OCI-LY3 (cell line): ENCODE results near the gene CADPS.

ENCODE experiments used
- H2AFZ ChIP-seq: fragments of 200-600, 300-600 bp; shearing (Covaris generic); 2 replicates; pipeline ENCODE4 v1.6.0; 2014; ENCODE audit warnings: antibody characterized with exemption, low read depth, low read length
- H3K27ac ChIP-seq: fragments of 200-600, 300-600 bp; sonication (generic); 2 replicates; pipeline ENCODE4 v1.5.1; 2014; ENCODE audit warnings: mild to moderate bottlenecking, low read length, moderate library complexity, mixed read lengths
- H3K27me3 ChIP-seq: fragments of 200-600, 300-600 bp; sonication (generic); 2 replicates; pipeline ENCODE4 v1.6.1; 2014; ENCODE audit warnings: low read depth, low read length, mixed read lengths
- H3K36me3 ChIP-seq: fragments of 200-600, 300-600 bp; sonication (generic); replicated peaks from 2 replicates; pipeline ENCODE3; 2014; ENCODE audit warnings: low read depth, low read length, mixed read lengths
- H3K4me1 ChIP-seq: fragments of 300-600, 200-600 bp; sonication (generic); 2 replicates; pipeline ENCODE4 v1.6.1; 2014; ENCODE audit warnings: low read length, mixed read lengths
- H3K4me2 ChIP-seq: fragments of 200-600, 300-600 bp; sonication (generic); 2 replicates; pipeline ENCODE4 v1.6.1; 2014; ENCODE audit warnings: low read length, mixed read lengths
- H3K4me3 ChIP-seq: fragments of 300-600, 200-600 bp; sonication (generic); 2 replicates; pipeline ENCODE4 v1.5.1; 2014; ENCODE audit warnings: antibody characterized with exemption, mild to moderate bottlenecking, low read length, moderate library complexity
- H3K79me2 ChIP-seq: fragments of 300-600, 200-600 bp; shearing (Covaris generic); 2 replicates; pipeline ENCODE4 v1.6.1; 2014; ENCODE audit warnings: mild to moderate bottlenecking, low read length, mixed read lengths
- H3K9ac ChIP-seq: fragments of 300-600, 200-600 bp; shearing (Covaris generic); 2 replicates; pipeline ENCODE4 v1.6.0; 2014; ENCODE audit warnings: mild to moderate bottlenecking, low read length, moderate library complexity
- H3K9me3 ChIP-seq: fragments of 200-600, 300-600 bp; shearing (Covaris generic); 2 replicates; pipeline ENCODE4 v1.6.1; 2014; ENCODE audit warnings: low read length, mixed read lengths; ENCODE audit not compliant: insufficient read depth
- H4K20me1 ChIP-seq: fragments of 200-600, 300-600 bp; sonication (generic); 2 replicates; pipeline ENCODE4 v1.6.1; 2016; ENCODE audit warnings: low read length, mixed read lengths; ENCODE audit not compliant: insufficient read depth
- CTCF ChIP-seq: fragments of 200-600, 300-600 bp; sonication (generic); IDR thresholded peaks from 2 replicates; pipeline ENCODE4 v1.5.1; 2014; ENCODE audit warnings: antibody characterized with exemption, low read length, low read depth
- EZH2phosphoT487 ChIP-seq: fragments of 200-600 bp; shearing (Covaris generic); IDR thresholded peaks from 2 replicates; pipeline ENCODE4 v1.6.1; 2018; ENCODE audit warnings: antibody characterized with exemption, mixed run types, low read depth

CADPS gene

GRCh38 chr3:62712746-62713145, 162.5 kb downstream of the CADPS start:
- Histone ChIP-seq H3K4me1 (no peaks in the 10 kb centered on the region), H3K4me3 (no peak overlapping the region), H4K20me1 (no peaks in the 10 kb centered on the region), H3K36me3 (no peaks in the 10 kb centered on the region), H3K27me3 (peaks cover 16% of the 10 kb centered on the region), H3K79me2 (no peaks in the 10 kb centered on the region), H3K27ac (no peak overlapping the region), H2AFZ (no peak overlapping the region), H3K4me2 (no peak overlapping the region), H3K9me3 (no peaks in the 10 kb centered on the region), H3K9ac (no peak overlapping the region)
- TF ChIP-seq CTCF (no peak), EZH2phosphoT487 (no peak)

- Histone ChIP-seq H3K36me3 (no peaks in the 10 kb centered on the region), H3K4me2 (no peak overlapping the region), H3K27ac (no peak overlapping the region), H3K9ac (no peak overlapping the region), H4K20me1 (no peaks in the 10 kb centered on the region), H2AFZ (no peak overlapping the region), H3K79me2 (no peaks in the 10 kb centered on the region), H3K4me1 (no peaks in the 10 kb centered on the region), H3K27me3 (peaks cover 16% of the 10 kb centered on the region), H3K4me3 (no peak overlapping the region), H3K9me3 (no peaks in the 10 kb centered on the region)
- no peak for TF ChIP-seq EZH2phosphoT487
- no peak for TF ChIP-seq CTCF
These were observed 164.5 kb downstream of the CADPS start for GRCh38 chr3:62710751-62711150.

- no peak overlapping the region for H3K4me3 ChIP-seq
- no peak for TF ChIP-seq CTCF
- no peaks in the 10 kb centered on the region for H4K20me1 ChIP-seq
- no peaks in the 10 kb centered on the region for H3K4me1 ChIP-seq
- no peak overlapping the region for H3K27ac ChIP-seq
- no peak overlapping the region for H3K9ac ChIP-seq
- H3K9me3 ChIP-seq, result no peaks in the 10 kb centered on the region
- H3K36me3 ChIP-seq, result no peaks in the 10 kb centered on the region
- no peak overlapping the region for H2AFZ ChIP-seq
- H3K4me2 ChIP-seq, result no peak overlapping the region
- peaks cover 21% of the 10 kb centered on the region for H3K27me3 ChIP-seq
- no peaks in the 10 kb centered on the region for H3K79me2 ChIP-seq
These were observed 166.4 kb downstream of the CADPS start for GRCh38 chr3:62708638-62709373.

- Histone ChIP-seq H3K27ac (no peak overlapping the region), H3K4me3 (no peak overlapping the region), H4K20me1 (no peaks in the 10 kb centered on the region), H3K79me2 (no peaks in the 10 kb centered on the region), H3K9me3 (no peaks in the 10 kb centered on the region), H3K9ac (no peak overlapping the region), H3K27me3 (peaks cover 29% of the 10 kb centered on the region), H3K4me2 (no peak overlapping the region), H3K36me3 (no peaks in the 10 kb centered on the region), H3K4me1 (no peaks in the 10 kb centered on the region), H2AFZ (no peak overlapping the region)
- TF ChIP-seq CTCF, result no peak
- TF ChIP-seq EZH2phosphoT487, result no peak
These were observed 169.5 kb downstream of the CADPS start for GRCh38 chr3:62705721-62706120.
